ENCODE measurements around the gene SPATA22. TPM values are rescaled to one million over a fixed set of nuclear protein-coding genes. Genes with fewer than 3 reads are reported as not detected.

SPATA22 gene
- total RNA-seq, 2 donors from 2014 or later: 13.5 TPM; not detected in 1

DNA sequence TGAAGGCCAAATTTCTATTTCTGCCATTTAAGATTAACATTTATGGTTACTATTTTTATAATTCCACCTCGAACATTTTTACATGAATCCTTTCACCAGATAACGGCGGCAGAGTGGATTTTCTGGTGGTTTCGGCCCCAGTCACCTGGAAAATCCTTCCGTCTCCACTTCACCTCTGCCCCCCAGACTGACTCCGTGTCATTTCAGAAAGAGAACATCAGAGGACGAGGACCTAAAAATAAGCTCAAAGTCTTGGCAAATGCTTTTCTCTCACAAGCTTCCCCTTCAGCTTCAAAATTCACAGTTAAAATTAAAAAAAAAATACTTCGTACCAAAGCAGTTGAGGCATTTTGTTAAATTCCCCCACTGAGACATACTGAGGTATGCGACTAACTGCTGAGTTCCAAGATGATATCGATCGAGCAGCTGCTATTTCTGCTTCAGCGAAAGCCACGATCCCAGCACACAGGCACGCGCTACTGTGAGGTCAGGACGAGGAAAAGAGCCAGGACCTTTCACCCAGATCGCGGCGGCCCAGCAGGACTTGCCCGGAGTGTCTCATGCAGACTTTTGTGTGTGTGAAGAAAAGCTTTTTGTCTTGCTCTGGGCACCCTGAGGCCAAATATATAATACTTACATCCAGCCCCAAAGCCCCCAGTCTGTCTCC, 41.0 kb upstream of the SPATA22 start:
- Histone ChIP-seq H3K4me1 (replicated peaks) (no peaks in the 10 kb centered on the region), H3K27me3 (replicated peaks; ENCODE audit: insufficient read depth) (no peaks in the 10 kb centered on the region), H3K4me3 (no peak overlapping the region), H3K36me3 (no peaks in the 10 kb centered on the region), H3K9me3 (no peaks in the 10 kb centered on the region), H3K27ac (no peak overlapping the region)
- intact Hi-C loops (cut with DNase I): no loop called here
- WGBS: 51% methylated on average over 20 of the region's 20 CpGs
- no peak for DNase-seq (ENCODE audit: low spot score)
- TF ChIP-seq POLR2A (IDR thresholded peaks at IDR 0.05) (no peak), POLR2AphosphoS5 (IDR thresholded peaks at IDR 0.05) (no peak), CTCF (IDR thresholded peaks at IDR 0.05) (no peak)

DNA sequence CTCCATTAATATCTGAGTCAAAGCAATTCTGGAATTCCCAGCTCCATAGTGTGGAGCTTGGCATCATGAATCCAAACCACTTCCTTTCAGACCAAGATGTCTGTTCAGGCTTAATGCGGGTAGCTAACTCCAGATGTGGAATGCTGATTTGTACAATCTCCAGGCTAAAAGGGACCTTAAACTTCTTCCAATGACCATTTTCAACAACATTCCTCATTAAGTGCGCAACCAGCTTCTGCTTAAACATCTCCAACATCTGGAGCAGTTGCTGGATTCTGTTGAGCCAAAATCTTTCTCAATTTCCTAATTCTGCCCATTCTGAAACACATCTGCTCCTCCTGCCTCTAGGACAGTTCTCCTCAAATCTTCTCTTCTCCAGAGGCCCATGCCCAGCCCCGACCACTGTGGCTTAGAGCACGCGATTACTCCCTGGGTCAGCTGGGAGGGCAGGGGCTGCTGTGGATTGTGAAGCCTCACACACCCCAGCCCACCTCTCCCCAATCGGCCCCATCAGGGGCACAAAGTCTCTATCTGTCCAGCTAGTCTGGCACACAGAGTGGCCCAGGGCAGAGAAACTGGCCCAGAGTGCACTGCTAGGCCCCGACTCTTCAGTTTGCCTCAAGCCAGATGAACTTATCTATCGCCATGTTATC, 40.4 kb upstream of the SPATA22 start:
- Histone ChIP-seq H3K27ac (no peak overlapping the region), H3K9me3 (no peaks in the 10 kb centered on the region), H3K36me3 (no peaks in the 10 kb centered on the region), H3K4me3 (no peak overlapping the region), H3K4me1 (replicated peaks) (no peaks in the 10 kb centered on the region), H3K27me3 (replicated peaks; ENCODE audit: insufficient read depth) (no peaks in the 10 kb centered on the region)
- 81% methylated on average over 8 of the region's 8 CpGs for WGBS
- intact Hi-C loops (cut with DNase I): no loop called here
- TF ChIP-seq POLR2AphosphoS5 (IDR thresholded peaks at IDR 0.05) (no peak), POLR2A (IDR thresholded peaks at IDR 0.05) (no peak), CTCF (IDR thresholded peaks at IDR 0.05) (no peak)
- no peak for DNase-seq (ENCODE audit: low spot score)

- no peaks in the 10 kb centered on the region for H3K9me3 ChIP-seq
- no peak for TF ChIP-seq POLR2A (IDR thresholded peaks at IDR 0.05)
- H3K27ac ChIP-seq: no peak overlapping the region
- intact Hi-C loops (cut with DNase I): no loop called here
- 69% methylated on average over 7 of the region's 7 CpGs for WGBS
- DNase-seq (ENCODE audit: low spot score): no peak
- no peaks in the 10 kb centered on the region for H3K36me3 ChIP-seq
- H3K4me3 ChIP-seq: no peak overlapping the region
- no peaks in the 10 kb centered on the region for H3K27me3 ChIP-seq (replicated peaks; ENCODE audit: insufficient read depth)
- H3K4me1 ChIP-seq (replicated peaks): no peaks in the 10 kb centered on the region
Observed at GRCh38 chr17:3510090-3510489, 38.5 kb upstream of the SPATA22 start.

DNA sequence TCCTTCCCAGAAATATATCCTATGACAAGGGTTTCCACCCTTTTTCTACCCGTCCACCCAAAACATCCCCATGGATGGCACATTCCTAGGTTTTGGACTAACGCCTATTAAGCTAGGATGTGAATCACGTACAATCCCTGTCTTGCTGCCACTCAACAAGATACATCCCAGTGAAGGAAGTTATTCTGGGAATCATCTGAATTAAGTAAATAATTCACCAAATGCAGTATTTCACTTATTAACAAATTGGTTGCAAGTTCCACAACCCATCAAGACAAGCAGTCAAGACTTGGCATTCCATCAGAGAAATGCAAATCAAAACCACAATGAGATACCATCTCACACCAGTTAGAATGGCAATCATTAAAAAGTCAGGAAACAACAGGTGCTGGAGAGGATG, 36.2 kb upstream of the SPATA22 start:
- Histone ChIP-seq H3K9me3 (no peaks in the 10 kb centered on the region), H3K27me3 (replicated peaks; ENCODE audit: insufficient read depth) (no peaks in the 10 kb centered on the region), H3K4me1 (replicated peaks) (no peaks in the 10 kb centered on the region), H3K36me3 (no peaks in the 10 kb centered on the region), H3K27ac (no peak overlapping the region), H3K4me3 (no peak overlapping the region)
- intact Hi-C loops (cut with DNase I): no loop called here
- DNase-seq (ENCODE audit: low spot score): no peak
- WGBS: 72% methylated on average over 3 of the region's 3 CpGs
- no peak for TF ChIP-seq CTCF (IDR thresholded peaks at IDR 0.05)
- no peak for TF ChIP-seq POLR2A (IDR thresholded peaks at IDR 0.05)
- TF ChIP-seq POLR2AphosphoS5 (IDR thresholded peaks at IDR 0.05): no peak

- 55% methylated on average over 1 of the region's 1 CpG for WGBS
- intact Hi-C loops (cut with DNase I): no loop called here
Observed at GRCh38 chr17:3507071-3507470, 35.5 kb upstream of the SPATA22 start.

More at GRCh38 chr17:3507071-3507470, 35.5 kb upstream of the SPATA22 start:
- TF ChIP-seq CTCF (IDR thresholded peaks at IDR 0.05): no peak
- TF ChIP-seq POLR2AphosphoS5 (IDR thresholded peaks at IDR 0.05): no peak
- no peak for TF ChIP-seq POLR2A (IDR thresholded peaks at IDR 0.05)
- Histone ChIP-seq H3K9me3 (no peaks in the 10 kb centered on the region), H3K36me3 (no peaks in the 10 kb centered on the region), H3K27ac (no peak overlapping the region), H3K27me3 (replicated peaks; ENCODE audit: insufficient read depth) (no peaks in the 10 kb centered on the region), H3K4me3 (no peak overlapping the region), H3K4me1 (replicated peaks) (no peaks in the 10 kb centered on the region)
- no peak for DNase-seq (ENCODE audit: low spot score)

All from prostate gland (tissue), 2 donors.